GM12891 (cell line): ENCODE measurements around the gene SLC38A3.

Source experiments
- PAX5 ChIP-seq: IDR thresholded peaks from 2 replicates; pipeline ENCODE4 v1.6.1; 2011; ENCODE audit warnings: low read length, moderate library complexity, mild to moderate bottlenecking; ENCODE audit not compliant: insufficient read depth, severe bottlenecking
- POLR2A ChIP-seq: IDR thresholded peaks from 2 replicates; pipeline ENCODE4 v1.6.1; 2011; ENCODE audit warnings: low read depth, low read length, control low read depth
- POLR2AphosphoS5 ChIP-seq: IDR thresholded peaks from 2 replicates; pipeline ENCODE4 v1.6.1; 2011; ENCODE audit warnings: low read depth, low read length, control low read depth
- SPI1 ChIP-seq: IDR thresholded peaks from 2 replicates; pipeline ENCODE4 v1.6.1; 2011; ENCODE audit warnings: low read depth, low read length, control low read depth
- TAF1 ChIP-seq: IDR thresholded peaks from 2 replicates; pipeline ENCODE4 v1.6.1; 2011; ENCODE audit warnings: low read depth, low read length, control low read depth

- TF ChIP-seq POLR2A = no peak
- no peak for TF ChIP-seq POLR2AphosphoS5
- no peak for TF ChIP-seq SPI1
- TF ChIP-seq TAF1 = no peak
- TF ChIP-seq PAX5 = no peak
Measured at GRCh38 chr3:50166620-50167019, 38.5 kb upstream of the SLC38A3 start.
